ENCODE data around the gene FRYL.

GRCh38 chr4:48804584-48805301 lies 24.7 kb upstream of the FRYL start:
- no peak for TF ChIP-seq EZH2 (IDR thresholded peaks at IDR 0.05; ENCODE audit: low read length, unreplicated experiment)
- no peak for TF ChIP-seq CTCF (conservative IDR thresholded peaks at IDR 0.05; ENCODE audit: low read depth, low read length)
- TF ChIP-seq EZH2phosphoT487 (IDR thresholded peaks at IDR 0.05; ENCODE audit: borderline replicate concordance, low read length), result no peak

Measured in PC-3 (cell line).